ENCODE data around the gene CD101. TPM values are rescaled to one million over a fixed set of nuclear protein-coding genes. Genes with fewer than 3 reads are reported as not detected.

Gene CD101
- total RNA-seq, 1 donor from 2014 or later = 0.10 TPM

GRCh38 chr1:116957646-116958045 is 43.9 kb upstream of the CD101 start:
- no peak overlapping the region for H3K27ac Mint-ChIP-seq (ENCODE audit: unreplicated experiment)
- H3K36me3 Mint-ChIP-seq (ENCODE audit: low read depth, unreplicated experiment) = no peaks in the 10 kb centered on the region
- no peaks in the 10 kb centered on the region for H3K4me1 Mint-ChIP-seq (ENCODE audit: unreplicated experiment)
- no peak for DNase-seq (ENCODE audit: low spot score)
- no peaks in the 10 kb centered on the region for H3K9me3 Mint-ChIP-seq (ENCODE audit: unreplicated experiment)
- H3K27me3 Mint-ChIP-seq (ENCODE audit: unreplicated experiment) = peaks cover 4% of the 10 kb centered on the region
- H3K4me3 Mint-ChIP-seq (ENCODE audit: unreplicated experiment) = no peak overlapping the region
- TF ChIP-seq CTCF (IDR thresholded peaks at IDR 0.05; ENCODE audit: unreplicated experiment) = no peak

GRCh38 chr1:116958110-116958509 is 43.5 kb upstream of the CD101 start:
- peaks cover 4% of the 10 kb centered on the region for H3K27me3 Mint-ChIP-seq (ENCODE audit: unreplicated experiment)

GRCh38 chr1:116958977-116959376 is 42.6 kb upstream of the CD101 start:
- Mint-ChIP-seq H3K9me3 (ENCODE audit: unreplicated experiment) (no peaks in the 10 kb centered on the region), H3K4me3 (ENCODE audit: unreplicated experiment) (no peak overlapping the region), H3K27me3 (ENCODE audit: unreplicated experiment) (peaks cover 4% of the 10 kb centered on the region), H3K4me1 (ENCODE audit: unreplicated experiment) (no peaks in the 10 kb centered on the region), H3K36me3 (ENCODE audit: low read depth, unreplicated experiment) (no peaks in the 10 kb centered on the region), H3K27ac (ENCODE audit: unreplicated experiment) (no peak overlapping the region)
- TF ChIP-seq CTCF (IDR thresholded peaks at IDR 0.05; ENCODE audit: unreplicated experiment) = no peak
- no peak for DNase-seq (ENCODE audit: low spot score)

More at GRCh38 chr1:116958110-116958509, 43.5 kb upstream of the CD101 start:
- no peaks in the 10 kb centered on the region for H3K36me3 Mint-ChIP-seq (ENCODE audit: low read depth, unreplicated experiment)
- no peaks in the 10 kb centered on the region for H3K4me1 Mint-ChIP-seq (ENCODE audit: unreplicated experiment)
- TF ChIP-seq CTCF (IDR thresholded peaks at IDR 0.05; ENCODE audit: unreplicated experiment) = no peak
- H3K4me3 Mint-ChIP-seq (ENCODE audit: unreplicated experiment) = no peak overlapping the region
- H3K9me3 Mint-ChIP-seq (ENCODE audit: unreplicated experiment) = no peaks in the 10 kb centered on the region
- no peak for DNase-seq (ENCODE audit: low spot score)
- H3K27ac Mint-ChIP-seq (ENCODE audit: unreplicated experiment) = no peak overlapping the region

GRCh38 chr1:116961606-116962005 is 40.0 kb upstream of the CD101 start:
- peaks cover 6% of the 10 kb centered on the region for H3K36me3 Mint-ChIP-seq (ENCODE audit: low read depth, unreplicated experiment)

More at GRCh38 chr1:116961606-116962005, 40.0 kb upstream of the CD101 start:
- Mint-ChIP-seq H3K4me3 (ENCODE audit: unreplicated experiment) (no peak overlapping the region), H3K4me1 (ENCODE audit: unreplicated experiment) (no peaks in the 10 kb centered on the region), H3K27me3 (ENCODE audit: unreplicated experiment) (peaks cover 4% of the 10 kb centered on the region), H3K27ac (ENCODE audit: unreplicated experiment) (no peak overlapping the region), H3K9me3 (ENCODE audit: unreplicated experiment) (no peaks in the 10 kb centered on the region)
- DNase-seq (ENCODE audit: low spot score) = no peak
- TF ChIP-seq CTCF (IDR thresholded peaks at IDR 0.05; ENCODE audit: unreplicated experiment) = no peak

Data from endothelial cell (in vitro differentiated cells).